NB4 (cell line): ENCODE data around the gene GRID1.

ENCODE experiments used
- CTCF ChIP-seq: IDR thresholded peaks from one replicate; pipeline ENCODE4 v1.5.1; 2012; ENCODE audit warnings: low read depth, low read length
- MAX ChIP-seq: IDR thresholded peaks from 2 replicates; pipeline ENCODE4 v1.6.1; 2011; ENCODE audit warnings: low read depth, low read length
- MYC ChIP-seq: IDR thresholded peaks from 2 replicates; pipeline ENCODE4 v1.6.1; 2011; ENCODE audit warnings: low read depth, low read length
- POLR2A ChIP-seq: IDR thresholded peaks from 2 replicates; pipeline ENCODE4 v1.6.1; 2011; ENCODE audit warnings: mild to moderate bottlenecking; ENCODE audit not compliant: insufficient read length; ENCODE audit errors: extremely low read depth

DNA sequence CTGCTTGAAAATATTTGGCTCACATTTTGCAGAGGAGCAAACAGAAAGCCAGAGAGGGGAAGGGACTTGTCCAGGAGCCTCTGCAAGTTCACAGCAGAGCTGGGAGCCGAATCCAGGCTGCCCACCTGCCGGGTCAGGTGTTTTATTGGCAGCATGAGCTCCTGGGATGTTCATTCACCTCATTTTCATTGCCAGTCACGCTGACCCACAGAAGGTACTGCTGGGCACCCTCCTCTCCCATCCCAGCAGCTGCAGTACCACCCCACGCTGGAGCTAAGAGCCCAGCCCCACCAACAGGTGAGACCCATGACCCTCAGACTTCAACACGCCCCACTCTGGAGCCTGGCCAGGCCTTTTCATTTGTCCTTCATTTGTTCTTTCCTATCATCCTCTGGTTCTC is 102.7 kb downstream of the GRID1 start:
- TF ChIP-seq MAX, result no peak
- TF ChIP-seq MYC, result no peak
- no peak for TF ChIP-seq CTCF
- no peak for TF ChIP-seq POLR2A
